ENCODE measurements around the gene PRCD.
"Not testable (repeated sequence)": the region's sequence is repeated elsewhere in the genome, so short reads cannot be mapped to it uniquely, and the experiment has no call there.

Gene PRCD

DNA sequence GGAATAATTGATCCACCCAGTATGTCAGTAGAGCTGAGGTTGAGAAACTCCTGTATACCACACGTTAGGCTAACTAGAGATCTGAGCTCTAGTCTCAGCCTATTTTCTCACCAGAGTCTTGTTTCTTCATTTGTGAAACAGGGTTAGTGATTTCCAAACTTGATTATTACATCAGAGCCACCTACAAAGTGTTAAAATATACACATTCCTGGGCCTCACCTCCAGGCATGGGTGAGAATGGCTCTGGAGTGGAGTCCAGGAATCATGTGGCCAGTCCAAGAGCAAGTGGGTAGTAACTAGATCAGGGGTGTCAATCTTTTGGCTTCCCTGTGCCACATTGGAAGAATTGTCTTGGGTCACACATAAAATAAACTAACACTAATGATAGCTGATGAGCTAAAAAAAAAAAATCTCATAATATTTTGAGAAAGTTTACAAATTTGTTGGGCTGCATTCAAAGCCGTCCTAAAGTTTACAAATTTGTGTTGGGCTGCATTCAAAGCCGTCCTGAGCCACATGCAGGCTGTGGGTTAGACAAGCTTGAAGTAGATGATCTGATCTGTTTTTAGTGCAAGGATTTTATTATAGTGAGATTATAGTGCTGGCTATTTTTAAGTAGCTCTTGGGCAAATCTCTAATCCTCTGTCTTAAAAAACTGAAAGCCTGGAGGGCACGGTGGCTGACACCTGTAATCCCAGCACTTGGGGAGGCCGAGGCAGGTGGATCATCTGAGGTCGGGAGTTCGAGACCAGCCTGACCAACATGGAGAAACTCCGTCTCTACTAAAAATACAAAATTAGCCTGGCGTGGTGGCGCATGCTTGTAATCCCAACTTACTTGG lies 20.4 kb downstream of the PRCD start:
- DNase-seq (ENCODE audit: low read depth, low spot score): no peak
- no peak overlapping the region for H3K4me3 ChIP-seq (ENCODE audit: low read depth, low read length)
- in situ Hi-C loops (cut with HindIII; ENCODE audit: low sequenced_read_pairs): no loop called here
- TF ChIP-seq, protein P1, sequence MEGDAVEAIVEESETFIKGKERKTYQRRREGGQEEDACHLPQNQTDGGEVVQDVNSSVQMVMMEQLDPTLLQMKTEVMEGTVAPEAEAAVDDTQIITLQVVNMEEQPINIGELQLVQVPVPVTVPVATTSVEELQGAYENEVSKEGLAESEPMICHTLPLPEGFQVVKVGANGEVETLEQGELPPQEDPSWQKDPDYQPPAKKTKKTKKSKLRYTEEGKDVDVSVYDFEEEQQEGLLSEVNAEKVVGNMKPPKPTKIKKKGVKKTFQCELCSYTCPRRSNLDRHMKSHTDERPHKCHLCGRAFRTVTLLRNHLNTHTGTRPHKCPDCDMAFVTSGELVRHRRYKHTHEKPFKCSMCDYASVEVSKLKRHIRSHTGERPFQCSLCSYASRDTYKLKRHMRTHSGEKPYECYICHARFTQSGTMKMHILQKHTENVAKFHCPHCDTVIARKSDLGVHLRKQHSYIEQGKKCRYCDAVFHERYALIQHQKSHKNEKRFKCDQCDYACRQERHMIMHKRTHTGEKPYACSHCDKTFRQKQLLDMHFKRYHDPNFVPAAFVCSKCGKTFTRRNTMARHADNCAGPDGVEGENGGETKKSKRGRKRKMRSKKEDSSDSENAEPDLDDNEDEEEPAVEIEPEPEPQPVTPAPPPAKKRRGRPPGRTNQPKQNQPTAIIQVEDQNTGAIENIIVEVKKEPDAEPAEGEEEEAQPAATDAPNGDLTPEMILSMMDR (IDR thresholded peaks at IDR 0.05; ENCODE audit: low read depth, low read length): no peak

DNA sequence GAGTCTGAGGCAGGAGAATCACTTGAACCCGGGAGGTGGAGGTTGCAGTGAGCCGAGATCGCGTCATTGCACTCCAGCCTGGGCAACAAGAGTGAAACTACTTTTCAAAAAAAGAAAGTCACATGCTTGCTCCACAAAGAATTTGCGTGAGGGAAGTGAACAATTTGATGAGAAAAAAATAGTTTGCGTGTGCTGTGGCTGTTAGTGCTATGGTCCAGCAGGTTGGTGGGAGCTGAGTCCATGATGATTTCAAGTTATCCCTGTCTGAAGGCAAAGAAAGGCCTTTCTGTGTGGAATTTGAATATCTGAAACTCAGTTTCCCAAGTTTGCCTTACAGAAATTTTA lies 21.0 kb downstream of the PRCD start:
- no peak overlapping the region for H3K4me3 ChIP-seq (ENCODE audit: low read depth, low read length)
- TF ChIP-seq, protein P1 (IDR thresholded peaks at IDR 0.05; ENCODE audit: low read depth, low read length): no peak
- DNase-seq (ENCODE audit: low read depth, low spot score): no peak
- in situ Hi-C loops (cut with HindIII; ENCODE audit: low sequenced_read_pairs): no loop called here

DNA sequence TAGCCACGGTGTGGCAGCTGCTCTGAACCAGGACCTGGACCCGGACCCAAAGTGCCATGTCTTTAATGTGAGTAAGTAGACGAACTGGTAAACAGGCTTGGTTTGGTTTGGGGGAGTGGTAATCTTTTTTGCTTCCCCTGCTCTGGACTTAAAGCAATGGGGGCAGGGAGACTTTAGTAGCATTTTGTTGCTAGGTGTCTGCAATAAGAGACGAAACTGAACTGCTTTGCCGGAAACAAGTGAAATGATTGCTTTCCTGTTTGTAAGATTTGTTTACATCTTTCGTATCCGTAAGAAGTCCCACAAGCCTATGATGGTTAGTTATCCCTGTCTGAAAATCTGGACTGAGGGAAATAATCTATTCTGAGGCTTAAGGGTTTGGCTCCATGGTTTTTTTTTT lies 21.5 kb downstream of the PRCD start:
- in situ Hi-C loops (cut with HindIII; ENCODE audit: low sequenced_read_pairs): no loop called here
- TF ChIP-seq, protein P1 (IDR thresholded peaks at IDR 0.05; ENCODE audit: low read depth, low read length): no peak
- H3K4me3 ChIP-seq (ENCODE audit: low read depth, low read length): no peak overlapping the region
- no peak for DNase-seq (ENCODE audit: low read depth, low spot score)

DNA sequence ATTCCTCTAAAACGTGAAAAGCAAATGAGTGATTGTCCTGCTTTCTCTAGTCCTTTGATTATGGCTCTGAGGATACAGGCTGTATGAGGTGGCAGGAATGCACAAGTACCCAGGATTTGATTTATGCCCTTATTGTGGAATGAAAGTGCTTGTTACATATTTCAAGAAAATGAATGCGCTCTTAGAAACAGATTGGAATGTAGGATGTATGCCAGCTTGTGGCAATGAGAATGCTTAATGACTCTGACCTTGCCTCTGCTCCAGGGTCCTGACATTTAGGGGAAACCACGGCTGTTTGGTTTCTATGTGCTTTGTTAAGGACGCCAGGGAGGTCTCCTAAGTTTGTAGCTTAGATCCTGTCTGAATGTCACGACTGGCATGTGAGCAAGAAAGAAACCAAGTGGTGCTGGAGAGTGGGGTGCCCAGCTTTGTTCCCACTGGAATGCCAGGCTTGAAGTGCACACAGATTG lies 22.0 kb downstream of the PRCD start:
- no peak overlapping the region for H3K4me3 ChIP-seq (ENCODE audit: low read depth, low read length)
- TF ChIP-seq, protein P1 (IDR thresholded peaks at IDR 0.05; ENCODE audit: low read depth, low read length): no peak
- DNase-seq (ENCODE audit: low read depth, low spot score): peak; percentile 23
- in situ Hi-C loops (cut with HindIII; ENCODE audit: low sequenced_read_pairs): no loop called here

DNA sequence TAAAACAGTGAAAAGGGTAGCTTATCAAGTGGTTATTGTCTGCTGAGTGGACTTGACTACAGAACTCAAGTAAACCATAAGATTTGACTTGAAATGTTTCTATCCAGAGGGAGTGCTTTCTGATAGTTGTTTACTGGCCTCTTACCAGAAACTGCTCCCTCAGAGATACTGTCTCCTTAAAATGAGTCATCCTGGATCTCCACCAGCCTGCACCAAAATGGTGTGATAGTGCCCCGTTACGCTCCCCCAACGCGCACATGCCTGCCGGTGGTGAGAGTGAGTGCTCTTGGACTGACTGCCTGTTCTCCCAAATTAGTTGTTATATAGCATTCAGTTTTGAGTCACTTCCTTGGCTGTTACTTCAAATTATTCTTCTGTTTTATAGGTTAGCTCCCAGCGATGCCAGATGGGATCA lies 22.9 kb downstream of the PRCD start:
- peak; percentile 79 for DNase-seq (ENCODE audit: low read depth, low spot score)
- H3K4me3 ChIP-seq (ENCODE audit: low read depth, low read length): no peak overlapping the region
- TF ChIP-seq, protein P1 (IDR thresholded peaks at IDR 0.05; ENCODE audit: low read depth, low read length): no peak
- in situ Hi-C loops (cut with HindIII; ENCODE audit: low sequenced_read_pairs): no loop called here

DNA sequence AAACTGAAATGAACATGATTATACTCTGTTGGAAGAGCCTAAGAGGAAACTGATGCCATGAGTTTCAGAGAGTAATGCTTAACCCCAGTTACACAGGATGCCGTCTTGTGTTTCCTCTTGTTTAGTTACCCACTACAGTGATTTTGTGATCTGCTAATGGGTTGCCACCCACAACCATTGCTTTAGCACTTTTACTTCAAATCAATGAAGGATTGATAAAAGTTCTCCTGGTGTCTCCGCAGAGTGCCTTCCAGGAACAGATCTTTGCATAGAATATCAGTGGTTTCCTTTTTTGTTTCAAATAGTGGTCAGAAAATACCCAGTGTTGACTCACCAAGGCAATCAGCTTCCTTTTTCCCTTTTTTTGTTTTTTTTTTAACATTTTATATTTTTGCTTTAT lies 23.5 kb downstream of the PRCD start:
- DNase-seq (ENCODE audit: low read depth, low spot score); in situ Hi-C loops (cut with HindIII; ENCODE audit: low sequenced_read_pairs); H3K4me3 ChIP-seq (ENCODE audit: low read depth, low read length): not testable (repeated sequence)

DNA sequence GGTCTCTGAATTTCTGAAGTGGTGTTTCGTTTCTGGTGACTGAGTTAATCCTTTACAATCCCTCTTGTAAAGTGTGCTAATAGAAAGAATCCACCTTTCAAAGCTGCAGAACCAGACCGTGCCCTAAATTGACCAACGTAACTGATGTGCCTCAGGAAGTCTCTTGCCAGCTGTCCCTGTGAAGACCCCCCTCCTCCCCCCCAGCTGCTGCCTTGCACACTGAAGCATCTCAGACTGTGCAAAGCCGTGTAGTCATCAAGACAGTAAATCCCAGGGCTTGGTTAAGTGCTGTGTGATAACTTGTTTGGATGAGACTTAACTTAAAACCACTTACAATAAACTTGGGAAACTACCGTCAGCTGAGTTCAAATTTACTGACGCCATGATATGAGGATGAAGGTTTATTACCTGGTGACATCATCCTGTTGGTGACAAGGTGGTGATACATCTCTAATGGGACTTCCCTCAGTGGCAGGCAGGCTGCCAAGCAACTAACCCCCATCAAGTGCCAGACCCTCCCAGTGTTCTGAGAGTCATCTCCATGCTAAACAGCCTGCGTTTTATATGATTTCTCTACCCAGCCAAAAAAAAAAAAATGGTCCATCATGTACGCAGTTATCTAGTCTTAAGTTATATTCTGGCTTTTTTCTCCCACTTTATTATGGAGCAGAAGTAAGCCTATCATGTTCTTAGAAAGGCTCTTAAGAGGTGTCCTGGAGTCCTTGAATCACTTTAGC lies 25.3 kb downstream of the PRCD start:
- DNase-seq (ENCODE audit: low read depth, low spot score): peak; percentile 24
- in situ Hi-C loops (cut with HindIII; ENCODE audit: low sequenced_read_pairs); H3K4me3 ChIP-seq (ENCODE audit: low read depth, low read length): not testable (repeated sequence)

Measured in astrocyte of the spinal cord (primary cell).